ENCODE measurements around the gene SCAF8.

DNA sequence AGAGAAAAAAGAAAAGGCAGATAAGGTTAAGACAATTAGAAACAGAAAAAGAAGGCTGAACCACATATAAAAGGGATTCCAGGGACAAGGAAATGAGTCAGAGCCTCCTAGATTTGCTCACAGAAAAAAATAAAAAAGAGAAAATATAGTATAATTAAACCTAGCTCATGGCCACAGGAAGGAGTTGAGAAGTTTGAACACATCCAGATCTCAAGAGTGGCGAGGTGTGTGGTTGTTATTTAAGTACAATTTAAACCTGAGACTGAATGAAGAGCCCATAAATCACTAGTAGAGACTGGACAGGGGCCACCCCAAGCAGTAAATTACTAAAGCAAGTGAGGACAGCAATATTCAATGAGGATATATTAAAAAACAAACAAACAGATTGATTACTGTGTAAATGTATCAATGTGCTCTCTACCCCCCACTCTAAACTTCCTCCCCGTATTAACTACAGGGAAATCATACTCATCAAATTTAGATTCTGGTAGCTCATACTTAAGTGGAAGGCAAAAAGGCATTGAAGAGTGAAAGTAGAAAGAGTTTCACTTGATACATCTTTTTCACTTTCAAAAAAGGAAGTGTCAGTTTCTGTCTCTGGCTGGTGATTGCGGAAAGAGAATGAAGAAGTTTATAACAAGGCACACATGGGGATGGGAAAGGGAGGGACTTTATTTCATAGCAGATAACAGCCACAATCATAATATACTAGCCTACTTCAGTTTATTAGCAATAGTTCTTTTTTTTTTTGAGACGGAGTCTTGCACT lies 49.3 kb upstream of the SCAF8 start:
- TF ChIP-seq, protein P1, sequence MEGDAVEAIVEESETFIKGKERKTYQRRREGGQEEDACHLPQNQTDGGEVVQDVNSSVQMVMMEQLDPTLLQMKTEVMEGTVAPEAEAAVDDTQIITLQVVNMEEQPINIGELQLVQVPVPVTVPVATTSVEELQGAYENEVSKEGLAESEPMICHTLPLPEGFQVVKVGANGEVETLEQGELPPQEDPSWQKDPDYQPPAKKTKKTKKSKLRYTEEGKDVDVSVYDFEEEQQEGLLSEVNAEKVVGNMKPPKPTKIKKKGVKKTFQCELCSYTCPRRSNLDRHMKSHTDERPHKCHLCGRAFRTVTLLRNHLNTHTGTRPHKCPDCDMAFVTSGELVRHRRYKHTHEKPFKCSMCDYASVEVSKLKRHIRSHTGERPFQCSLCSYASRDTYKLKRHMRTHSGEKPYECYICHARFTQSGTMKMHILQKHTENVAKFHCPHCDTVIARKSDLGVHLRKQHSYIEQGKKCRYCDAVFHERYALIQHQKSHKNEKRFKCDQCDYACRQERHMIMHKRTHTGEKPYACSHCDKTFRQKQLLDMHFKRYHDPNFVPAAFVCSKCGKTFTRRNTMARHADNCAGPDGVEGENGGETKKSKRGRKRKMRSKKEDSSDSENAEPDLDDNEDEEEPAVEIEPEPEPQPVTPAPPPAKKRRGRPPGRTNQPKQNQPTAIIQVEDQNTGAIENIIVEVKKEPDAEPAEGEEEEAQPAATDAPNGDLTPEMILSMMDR (IDR thresholded peaks at IDR 0.05) = no peak
- no peak for TF ChIP-seq ZFX (IDR thresholded peaks at IDR 0.05; ENCODE audit: borderline replicate concordance)

Measured in 22Rv1 (cell line).